ENCODE data around the gene LHFPL5.

LHFPL5 gene

GRCh38 chr6:35794536-35795452 is 10.4 kb upstream of the LHFPL5 start:
- DNase-seq: no peak

GRCh38 chr6:35795453-35796071 is 9.6 kb upstream of the LHFPL5 start:
- DNase-seq: no peak

- DNase-seq: no peak
Measured at GRCh38 chr6:35796236-35796635, 8.9 kb upstream of the LHFPL5 start.

- no peak for DNase-seq
Measured at GRCh38 chr6:35797837-35798526, 7.2 kb upstream of the LHFPL5 start.

- no peak for DNase-seq
Measured at GRCh38 chr6:35798706-35799105, 6.4 kb upstream of the LHFPL5 start.

- no peak for DNase-seq
Measured at GRCh38 chr6:35801148-35801547, 4.0 kb upstream of the LHFPL5 start.

- DNase-seq: peak; percentile 74
Measured at GRCh38 chr6:35808688-35809087, 3.5 kb downstream of the LHFPL5 start.

- DNase-seq: no peak
Measured at GRCh38 chr6:35809809-35810208, 4.7 kb downstream of the LHFPL5 start.

GRCh38 chr6:35810971-35811698 is 6.0 kb downstream of the LHFPL5 start:
- DNase-seq: no peak

GRCh38 chr6:35811699-35811995 is 6.5 kb downstream of the LHFPL5 start:
- DNase-seq: no peak

GRCh38 chr6:35817515-35817914 is 12.4 kb downstream of the LHFPL5 start:
- no peak for DNase-seq

GRCh38 chr6:35823601-35824000 is 18.4 kb downstream of the LHFPL5 start:
- DNase-seq: no peak

- no peak for DNase-seq
Measured at GRCh38 chr6:35824552-35825192, 19.5 kb downstream of the LHFPL5 start.

GRCh38 chr6:35829306-35829705 is 24.2 kb downstream of the LHFPL5 start:
- no peak for DNase-seq

- DNase-seq: no peak
Measured at GRCh38 chr6:35831257-35832007, 26.3 kb downstream of the LHFPL5 start.

- no peak for DNase-seq
Measured at GRCh38 chr6:35833536-35833935, 28.4 kb downstream of the LHFPL5 start.

GRCh38 chr6:35839019-35839418 is 33.9 kb downstream of the LHFPL5 start:
- DNase-seq: no peak

- DNase-seq: no peak
Measured at GRCh38 chr6:35842381-35842780, 37.2 kb downstream of the LHFPL5 start.

- DNase-seq: no peak
Measured at GRCh38 chr6:35844290-35844689, 39.1 kb downstream of the LHFPL5 start.

- DNase-seq: no peak
Measured at GRCh38 chr6:35850208-35850607, 45.1 kb downstream of the LHFPL5 start.

- no peak for DNase-seq
Measured at GRCh38 chr6:35852994-35853393, 47.8 kb downstream of the LHFPL5 start.

GRCh38 chr6:35856250-35856649 is 51.1 kb downstream of the LHFPL5 start:
- DNase-seq: no peak

Data from NCI-H1694 treated with DMSO at 0.1 percent for 48 hours (cell line).